HAP-1 (cell line): ENCODE results near the gene ZNF556.
A peak's percentile ranks its signal among the peaks of the same experiment; 100 is the strongest.
"Not testable (repeated sequence)": the region's sequence is repeated elsewhere in the genome, so short reads cannot be mapped to it uniquely, and the experiment has no call there.

Experiments used
- DNase-seq, 2 experiments: peaks; one replicate each; pipeline ENCODE4 v3.0.0-alpha.2; 2016 to 2020; ENCODE audit warnings: low spot score in 2 of 2
- H3K27me3 ChIP-seq: fragments of 250-450 bp; sonication (Bioruptor Pico); 2 replicates; pipeline ENCODE4 v1.5.1; 2020; ENCODE audit warnings: low read depth, mild to moderate bottlenecking, moderate library complexity
- H3K36me3 ChIP-seq: fragments of 250-450 bp; sonication (Bioruptor Pico); replicated peaks from 2 replicates; pipeline ENCODE4 v1.5.1; 2020; ENCODE audit warnings: mild to moderate bottlenecking
- H3K4me1 ChIP-seq: fragments of 250-450 bp; sonication (Bioruptor Pico); 2 replicates; pipeline ENCODE4 v1.5.1; 2020; ENCODE audit warnings: mild to moderate bottlenecking
- H3K4me3 ChIP-seq: fragments of 250-450 bp; sonication (Bioruptor Pico); 2 replicates; pipeline ENCODE4 v1.5.1; 2020; ENCODE audit warnings: mild to moderate bottlenecking, moderate library complexity
- H3K9me3 ChIP-seq: fragments of 250-450 bp; sonication (Bioruptor Pico); 2 replicates; pipeline ENCODE4 v1.5.1; 2020; ENCODE audit warnings: mild to moderate bottlenecking, moderate library complexity
- in situ Hi-C: fragments of 300-500 bp; cut with MboI; formaldehyde crosslinking; loops from 3 replicates; pipeline ENCODE4 v1.14.3; 2020; ENCODE audit warnings: low sequenced_read_pairs, inconsistent platforms, mixed read lengths

The ZNF556 gene

GRCh38 chr19:2866495-2867024 lies 575 bp upstream of the ZNF556 start:
- in situ Hi-C loops: no loop called here
- Histone ChIP-seq H3K36me3 (no peaks in the 10 kb centered on the region), H3K4me3 (no peak overlapping the region), H3K4me1 (no peaks in the 10 kb centered on the region), H3K9me3 (peaks cover 6% of the 10 kb centered on the region), H3K27me3 (no peaks in the 10 kb centered on the region)
- no peak for DNase-seq

DNA sequence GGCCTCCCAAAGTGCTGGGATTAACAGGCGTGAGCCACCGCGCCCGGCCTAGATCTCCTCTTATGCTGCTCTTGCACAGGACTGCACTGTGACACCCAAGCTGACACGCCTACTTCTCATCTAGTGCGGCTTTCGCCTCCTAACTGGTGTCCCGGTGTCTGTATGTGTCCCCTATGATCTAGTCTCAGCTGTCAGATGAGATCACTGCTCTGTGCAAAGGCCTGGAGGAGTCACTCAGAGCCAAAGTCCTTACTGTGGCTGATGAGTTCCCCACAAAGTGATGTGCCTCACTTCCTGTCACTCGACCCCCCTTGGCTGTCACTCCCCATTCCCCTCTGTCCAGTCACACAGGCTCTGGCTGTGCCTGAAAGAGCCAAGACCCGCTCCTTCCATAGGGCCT lies 2.5 kb downstream of the ZNF556 start:
- H3K9me3 ChIP-seq: peaks cover 12% of the 10 kb centered on the region
- no peaks in the 10 kb centered on the region for H3K27me3 ChIP-seq
- H3K36me3 ChIP-seq: no peaks in the 10 kb centered on the region
- in situ Hi-C loops: no loop called here
- no peaks in the 10 kb centered on the region for H3K4me1 ChIP-seq
- H3K4me3 ChIP-seq: no peak overlapping the region
- DNase-seq: no peak

DNA sequence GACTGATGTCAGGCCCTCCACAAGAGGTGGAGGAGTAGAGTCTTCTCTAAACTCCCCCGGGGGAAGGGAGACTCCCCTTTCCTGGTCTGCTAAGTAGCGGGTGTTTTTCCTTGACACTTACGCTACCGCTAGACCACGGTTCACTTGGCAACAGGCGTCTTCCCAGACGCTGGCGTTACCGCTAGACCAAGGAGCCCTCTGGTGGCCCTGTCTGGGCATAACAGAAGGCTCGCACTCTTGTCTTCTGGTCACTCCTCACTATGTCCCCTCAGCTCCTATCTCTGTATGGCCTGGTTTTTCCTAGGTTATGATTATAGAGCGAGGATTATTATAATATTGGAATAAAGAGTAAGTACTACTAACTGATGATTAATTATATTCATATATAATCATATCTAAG lies 5.0 kb downstream of the ZNF556 start:
- H3K36me3 ChIP-seq, in situ Hi-C loops, H3K4me1 ChIP-seq, H3K27me3 ChIP-seq, H3K4me3 ChIP-seq: not testable (repeated sequence)
- peaks cover 17% of the 10 kb centered on the region for H3K9me3 ChIP-seq
- DNase-seq: peak in 1 of 2 experiments; percentile 33

GRCh38 chr19:2877398-2878331 lies 10.5 kb downstream of the ZNF556 start:
- in situ Hi-C loops: no loop called here
- H3K9me3 ChIP-seq: peaks cover 19% of the 10 kb centered on the region
- no peaks in the 10 kb centered on the region for H3K27me3 ChIP-seq
- H3K4me3 ChIP-seq: no peak overlapping the region
- no peaks in the 10 kb centered on the region; the same call in 1 of the 2 replicates for H3K36me3 ChIP-seq
- DNase-seq: no peak
- no peaks in the 10 kb centered on the region for H3K4me1 ChIP-seq

DNA sequence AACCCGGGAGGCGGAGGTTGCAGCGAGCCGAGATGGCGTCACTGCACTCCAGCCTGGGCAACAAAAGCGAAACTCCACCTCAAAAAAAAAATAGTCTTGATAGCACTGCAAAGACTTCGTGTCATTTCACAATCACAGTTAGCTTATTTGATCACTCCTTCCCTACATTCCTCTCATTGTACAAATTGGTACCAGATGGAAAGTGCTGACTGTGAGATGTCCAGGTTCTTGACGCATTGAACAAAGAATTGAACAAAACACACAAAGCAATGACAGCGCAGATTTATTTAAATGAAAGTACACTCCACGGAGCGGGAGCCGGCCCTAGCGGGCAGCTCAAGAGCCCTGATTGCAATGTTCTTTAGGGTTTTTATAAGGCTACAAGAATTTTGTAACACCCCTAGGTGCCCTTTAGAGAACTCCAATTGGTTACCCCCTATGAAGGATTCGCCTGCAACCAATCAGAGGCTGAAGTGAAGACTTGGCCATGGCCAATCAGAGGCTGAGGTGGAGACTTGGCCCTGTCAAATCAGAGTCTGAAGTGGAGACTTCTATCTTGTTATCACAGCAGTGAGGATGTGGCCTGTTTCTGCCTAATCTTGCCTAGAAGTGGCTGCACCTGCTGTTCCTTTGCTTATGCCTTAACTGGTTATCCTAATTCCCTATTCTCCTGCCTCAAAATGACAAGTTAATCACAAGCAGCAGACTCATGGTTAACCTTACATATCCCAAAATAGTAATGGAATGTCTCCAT lies 16.7 kb downstream of the ZNF556 start:
- H3K36me3 ChIP-seq: no peaks in the 10 kb centered on the region
- no peak for DNase-seq
- H3K4me1 ChIP-seq: peaks cover 7% of the 10 kb centered on the region
- H3K9me3 ChIP-seq: peaks cover 2% of the 10 kb centered on the region
- H3K27me3 ChIP-seq: no peaks in the 10 kb centered on the region
- no peak overlapping the region for H3K4me3 ChIP-seq
- in situ Hi-C loops: no loop called here

- DNase-seq: no peak
- no peaks in the 10 kb centered on the region for H3K27me3 ChIP-seq
- in situ Hi-C loops: no loop called here
- H3K4me3 ChIP-seq: no peak overlapping the region
- H3K36me3 ChIP-seq: no peaks in the 10 kb centered on the region
- no peaks in the 10 kb centered on the region for H3K9me3 ChIP-seq
- peaks cover 7% of the 10 kb centered on the region for H3K4me1 ChIP-seq
These were observed 18.6 kb downstream of the ZNF556 start for GRCh38 chr19:2885736-2886135.

DNA sequence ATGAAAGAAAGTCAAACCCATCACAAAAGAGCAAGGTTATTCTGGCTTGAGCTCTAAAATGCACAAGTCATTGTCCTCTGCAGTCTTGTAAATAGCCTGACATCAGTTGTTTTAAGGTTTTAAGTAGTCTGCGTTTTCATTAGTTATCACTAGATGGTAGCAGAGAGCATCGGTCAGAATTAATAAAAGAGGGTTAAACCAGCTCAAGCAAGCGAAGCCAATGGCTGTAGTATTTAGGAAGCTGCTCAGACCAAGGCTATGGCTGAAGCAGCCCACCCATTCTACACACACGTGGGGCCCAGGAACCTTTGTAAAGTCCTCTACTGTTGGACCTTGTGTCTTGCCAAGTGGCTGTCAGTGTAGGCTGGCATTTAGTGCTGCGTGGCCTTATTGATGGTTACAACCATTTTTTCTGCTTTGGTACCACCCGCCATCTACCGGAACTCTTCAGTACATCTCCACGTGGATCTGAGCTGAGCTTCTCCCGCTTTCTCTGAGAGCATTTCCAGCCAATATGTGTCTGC lies 20.3 kb downstream of the ZNF556 start:
- no peak overlapping the region for H3K4me3 ChIP-seq
- peaks cover 7% of the 10 kb centered on the region for H3K4me1 ChIP-seq
- in situ Hi-C loops: no loop called here
- peak; percentile 40 to 95 for DNase-seq
- H3K27me3 ChIP-seq: no peaks in the 10 kb centered on the region
- H3K36me3 ChIP-seq: no peaks in the 10 kb centered on the region
- H3K9me3 ChIP-seq: no peaks in the 10 kb centered on the region

GRCh38 chr19:2888731-2889224 lies 21.6 kb downstream of the ZNF556 start:
- no peak for DNase-seq
- in situ Hi-C loops: no loop called here
- no peak overlapping the region for H3K4me3 ChIP-seq
- H3K4me1 ChIP-seq: peaks cover 7% of the 10 kb centered on the region
- no peaks in the 10 kb centered on the region for H3K27me3 ChIP-seq
- H3K9me3 ChIP-seq: no peaks in the 10 kb centered on the region
- H3K36me3 ChIP-seq: no peaks in the 10 kb centered on the region

GRCh38 chr19:2890531-2890930 lies 23.4 kb downstream of the ZNF556 start:
- in situ Hi-C loops, H3K9me3 ChIP-seq, H3K4me1 ChIP-seq: not testable (repeated sequence)

GRCh38 chr19:2896694-2897093 lies 29.6 kb downstream of the ZNF556 start:
- peaks cover 8% of the 10 kb centered on the region; the same call in 1 of the 2 replicates for H3K9me3 ChIP-seq
- H3K36me3 ChIP-seq: no peaks in the 10 kb centered on the region
- no peaks in the 10 kb centered on the region for H3K27me3 ChIP-seq
- in situ Hi-C loops: no loop called here
- DNase-seq: no peak
- no peak overlapping the region for H3K4me3 ChIP-seq
- no peaks in the 10 kb centered on the region for H3K4me1 ChIP-seq

More at GRCh38 chr19:2890531-2890930, 23.4 kb downstream of the ZNF556 start:
- not testable (repeated sequence) for H3K27me3 ChIP-seq, H3K36me3 ChIP-seq, DNase-seq, H3K4me3 ChIP-seq

DNA sequence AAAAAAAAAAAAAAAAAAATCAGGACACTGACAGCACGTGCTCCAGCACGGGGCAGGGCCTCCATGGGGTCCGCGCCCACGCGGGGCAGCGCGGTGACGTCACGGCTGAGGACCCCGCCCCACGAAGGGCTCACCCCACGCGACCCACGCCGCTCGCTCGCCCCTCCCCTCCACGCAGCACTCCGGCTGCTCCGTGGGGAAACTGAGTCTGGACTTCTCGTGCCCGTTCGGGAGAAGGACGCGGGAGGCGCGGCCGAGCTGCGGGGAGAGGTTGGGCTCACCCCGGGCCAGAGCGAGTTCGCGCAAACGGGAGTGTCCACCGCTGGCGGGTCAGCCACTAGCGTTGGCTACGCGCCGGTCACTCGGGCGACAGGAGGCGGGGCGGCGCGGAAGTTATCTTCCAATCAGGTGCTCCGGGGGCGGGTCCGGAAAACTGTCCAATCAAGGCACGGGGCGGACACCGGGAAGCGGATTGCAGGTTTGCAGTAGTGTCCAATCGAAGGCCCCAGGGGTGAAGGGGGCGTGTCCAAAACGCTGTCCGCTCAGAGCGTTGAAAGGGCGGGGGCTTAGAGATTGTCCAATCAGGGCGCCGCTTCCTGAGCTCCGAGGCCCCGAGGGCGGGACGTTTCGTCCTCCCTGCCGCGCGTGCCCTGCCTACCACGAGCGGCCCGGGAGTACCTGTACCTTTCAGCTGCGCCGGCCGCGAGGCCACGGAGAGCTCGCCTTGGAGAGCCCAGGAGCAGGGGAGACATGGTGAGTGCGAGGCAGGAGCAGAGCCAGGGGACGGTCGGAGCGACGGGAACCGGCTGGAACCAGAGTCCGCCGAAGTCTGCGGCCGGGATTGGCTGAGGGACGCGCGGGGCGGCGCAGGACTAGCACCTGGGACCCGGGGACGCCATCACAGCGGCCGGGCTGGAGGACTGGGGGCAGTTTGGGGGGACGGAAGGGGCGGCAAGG lies 33.4 kb downstream of the ZNF556 start, which contains the start of gene ZNF57:
Gene ZNF57 (plus strand): TSS at position 633 of the 957 bp plus-strand sequence. CDS start 118 bp downstream, at position 751.
- H3K4me1 ChIP-seq: no peaks in the 10 kb centered on the region
- peaks cover 8% of the 10 kb centered on the region; the same call in 1 of the 2 replicates for H3K9me3 ChIP-seq
- H3K36me3 ChIP-seq: no peaks in the 10 kb centered on the region
- in situ Hi-C loops: no loop called here
- peak within 1 kb of the TSS; percentile 71 for H3K4me3 ChIP-seq
- DNase-seq: peak; percentile 96 to 100
- H3K27me3 ChIP-seq: no peaks in the 10 kb centered on the region

DNA sequence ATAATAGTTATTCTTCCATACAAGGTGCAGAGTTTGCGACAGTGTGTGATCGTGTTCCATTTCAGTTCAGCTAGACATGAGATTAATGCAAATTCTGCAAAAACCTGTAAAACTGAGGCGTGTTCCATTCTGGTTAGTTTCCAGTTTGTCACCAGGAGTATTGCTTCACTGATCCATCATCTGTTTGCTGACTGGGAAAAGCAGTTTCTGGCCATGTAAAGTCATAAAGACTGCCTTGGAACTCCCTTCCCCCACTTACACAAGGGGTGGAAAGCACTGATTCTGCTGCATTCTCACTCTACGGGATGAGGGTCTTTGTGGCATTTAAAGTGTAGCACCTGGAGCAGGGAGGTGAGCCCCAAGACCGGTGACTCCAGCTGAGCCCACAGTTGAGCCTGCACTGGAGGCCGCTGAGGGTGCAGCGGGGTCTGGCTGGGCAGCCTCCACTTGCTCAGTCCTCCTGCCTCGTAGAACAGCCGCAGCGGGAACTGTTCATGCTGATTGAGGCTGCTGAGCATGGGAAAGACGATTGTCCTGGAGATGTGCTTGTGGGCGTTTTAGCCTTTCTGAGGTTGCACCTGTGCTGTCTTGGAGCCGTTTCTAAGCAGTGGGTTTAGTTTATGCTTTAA lies 35.6 kb downstream of the ZNF556 start:
- no peaks in the 10 kb centered on the region for H3K4me1 ChIP-seq
- H3K4me3 ChIP-seq: peak overlapping the region; percentile 71; the same call in 1 of the 2 replicates
- no peak for DNase-seq
- peaks cover 3% of the 10 kb centered on the region; the same call in 1 of the 2 replicates for H3K9me3 ChIP-seq
- no peaks in the 10 kb centered on the region for H3K27me3 ChIP-seq
- no peaks in the 10 kb centered on the region for H3K36me3 ChIP-seq
- in situ Hi-C loops: no loop called here
